Vagina (tissue), 2 donors: ENCODE measurements around the gene MYO1G.

Source experiments
- CTCF ChIP-seq, 3 experiments: fragments of 450-650 bp in 2 of 3; fragments of 200-600 bp in 1 of 3; sonication (generic) in 1 of 3; IDR thresholded peaks; one replicate each; pipeline ENCODE4 v1.5.1; 2017 to 2019; ENCODE audit warnings: antibody characterized with exemption in 3 of 3, mild to moderate bottlenecking in 2 of 3, moderate library complexity in 2 of 3
- POLR2A ChIP-seq, 2 donors: fragments of 450-650 bp; IDR thresholded peaks; one replicate each; pipeline ENCODE4 v1.6.1; 2017; ENCODE audit warnings: antibody characterized with exemption in 2 of 2, mild to moderate bottlenecking in 2 of 2, moderate library complexity in 2 of 2

- TF ChIP-seq CTCF (IDR thresholded peaks at IDR 0.05) = no peak
- no peak for TF ChIP-seq POLR2A (IDR thresholded peaks at IDR 0.05)
These were observed 56.5 kb downstream of the MYO1G start for GRCh38 chr7:44922351-44922694.
